ENCODE data around the gene AP4S1.
"Not testable (repeated sequence)": the region's sequence is repeated elsewhere in the genome, so short reads cannot be mapped to it uniquely, and the experiment has no call there.

AP4S1 gene

DNA sequence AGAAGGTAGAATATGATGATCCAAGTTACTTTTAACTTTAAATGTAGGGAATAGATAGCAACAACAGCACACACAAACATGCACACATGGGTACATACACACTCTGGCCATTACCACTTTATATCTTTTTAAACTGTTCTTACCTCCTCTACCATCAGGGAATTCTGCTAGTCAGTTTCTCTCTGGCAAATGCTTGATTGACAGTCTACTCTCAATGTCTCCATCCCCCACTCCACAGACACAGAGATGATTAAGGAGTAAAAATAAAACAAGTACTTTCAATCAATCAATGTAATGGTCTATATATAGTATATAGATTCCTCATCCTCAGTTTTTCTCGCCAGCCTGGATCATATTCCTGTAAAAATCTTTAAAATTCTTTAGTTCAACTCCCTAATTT, 16.9 kb downstream of the AP4S1 start:
- in situ Hi-C loops (cut with HindIII; ENCODE audit: low sequenced_read_pairs): no loop called here

DNA sequence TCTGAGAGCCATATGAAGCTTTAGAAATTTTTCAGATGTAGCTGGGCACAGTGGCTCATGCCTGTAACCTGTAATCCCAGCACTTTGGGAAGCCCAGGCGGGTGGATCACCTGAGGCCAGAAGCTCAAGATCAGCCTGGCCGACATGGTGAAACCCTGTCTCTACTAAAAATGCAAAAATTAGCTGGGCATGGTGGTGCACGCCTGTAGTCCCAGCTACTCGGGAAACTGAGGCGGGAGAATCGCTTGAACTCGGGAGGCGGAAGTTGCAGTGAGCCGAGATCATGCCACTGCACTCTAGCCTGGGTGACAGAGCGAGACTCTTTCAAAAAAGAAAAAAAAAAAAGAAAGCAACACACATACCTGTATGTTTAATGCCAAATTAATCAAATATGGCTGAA, 17.4 kb downstream of the AP4S1 start:
- in situ Hi-C loops (cut with HindIII; ENCODE audit: low sequenced_read_pairs): not testable (repeated sequence)

DNA sequence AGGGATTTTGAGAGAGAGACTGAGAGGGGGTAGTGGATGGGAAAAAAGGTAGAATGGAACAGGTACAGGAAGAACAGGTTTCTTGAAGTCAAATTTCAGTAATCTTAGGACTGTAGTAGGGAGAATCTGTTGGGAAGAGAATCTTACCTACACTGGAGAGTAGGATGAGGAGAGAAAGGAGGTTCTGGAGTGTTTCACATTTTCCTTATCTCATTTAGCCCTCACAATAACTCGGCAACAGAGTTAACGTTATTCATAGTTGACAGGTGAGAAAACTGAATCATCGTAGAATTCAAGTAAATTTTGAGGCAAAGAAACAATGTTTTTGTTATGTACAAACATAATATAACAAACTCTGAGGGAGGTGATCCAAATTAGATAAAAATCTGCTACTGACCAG, 17.9 kb downstream of the AP4S1 start:
- in situ Hi-C loops (cut with HindIII; ENCODE audit: low sequenced_read_pairs): no loop called here

DNA sequence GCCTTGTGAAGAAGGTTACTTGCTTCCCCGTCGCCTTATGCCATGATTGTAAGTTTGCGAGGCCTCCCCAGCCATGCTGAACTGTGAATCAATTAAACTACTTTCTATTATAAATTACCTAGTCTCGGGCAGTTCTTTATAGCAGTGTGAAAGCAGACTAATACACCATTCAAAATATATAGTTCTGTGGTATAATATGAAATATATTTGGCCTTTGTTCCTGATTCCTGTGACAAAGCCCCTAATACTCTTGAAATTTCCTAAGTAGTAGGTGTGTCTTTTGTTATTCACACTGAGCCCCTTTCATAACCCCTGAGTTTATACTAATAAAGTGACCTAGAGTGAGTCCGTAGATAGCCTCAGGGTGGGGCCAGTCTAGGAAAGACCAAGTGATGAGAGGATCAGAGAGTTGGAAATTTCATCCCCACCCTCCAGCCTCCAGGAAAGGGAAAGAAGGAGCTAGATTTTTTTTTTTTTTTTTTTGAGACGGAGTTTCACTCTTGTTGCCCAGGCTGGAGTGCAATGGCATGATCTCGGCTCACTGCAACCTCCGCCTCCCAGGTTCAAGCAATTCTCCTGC, 20.1 kb downstream of the AP4S1 start:
- in situ Hi-C loops (cut with HindIII; ENCODE audit: low sequenced_read_pairs): no loop called here

DNA sequence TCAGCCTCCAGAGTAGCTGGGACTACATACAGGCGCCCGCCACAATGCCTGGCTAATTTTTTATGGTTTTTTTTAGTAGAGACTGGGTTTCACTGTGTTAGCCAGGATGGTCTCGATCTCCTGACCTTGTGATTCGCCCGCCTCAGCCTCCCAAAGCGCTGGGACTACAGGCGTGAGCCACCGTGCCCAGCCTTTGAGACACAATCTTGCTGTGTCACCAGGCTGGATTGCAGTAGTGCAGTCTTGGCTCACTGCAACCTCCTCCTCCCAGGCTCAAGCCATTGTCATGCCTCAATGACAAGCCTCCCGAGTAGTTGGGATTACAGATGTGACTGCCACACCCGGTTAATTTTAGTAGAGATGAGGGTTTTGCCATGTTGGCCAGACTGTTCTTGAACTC, 22.1 kb downstream of the AP4S1 start:
- in situ Hi-C loops (cut with HindIII; ENCODE audit: low sequenced_read_pairs): no loop called here

DNA sequence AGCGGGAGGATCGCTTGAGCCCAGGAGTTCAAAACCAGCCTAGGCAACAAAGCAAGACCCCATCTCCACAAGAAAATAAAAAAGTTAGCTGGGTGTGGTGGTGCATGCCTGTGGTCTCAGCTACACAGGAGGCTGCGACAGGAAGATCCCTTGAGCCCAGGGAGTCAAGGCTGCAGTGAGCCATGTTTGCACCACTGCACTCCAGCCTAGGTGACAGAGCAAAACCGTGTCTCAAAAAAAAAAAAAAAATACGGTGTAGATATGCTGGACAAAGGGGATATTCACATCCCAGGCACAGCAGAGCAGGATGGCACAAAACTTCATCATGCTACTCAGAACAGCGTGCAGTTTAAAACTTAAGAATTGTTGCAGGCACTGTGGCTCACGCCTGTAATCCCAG, 25.6 kb downstream of the AP4S1 start:
- in situ Hi-C loops (cut with HindIII; ENCODE audit: low sequenced_read_pairs): no loop called here

DNA sequence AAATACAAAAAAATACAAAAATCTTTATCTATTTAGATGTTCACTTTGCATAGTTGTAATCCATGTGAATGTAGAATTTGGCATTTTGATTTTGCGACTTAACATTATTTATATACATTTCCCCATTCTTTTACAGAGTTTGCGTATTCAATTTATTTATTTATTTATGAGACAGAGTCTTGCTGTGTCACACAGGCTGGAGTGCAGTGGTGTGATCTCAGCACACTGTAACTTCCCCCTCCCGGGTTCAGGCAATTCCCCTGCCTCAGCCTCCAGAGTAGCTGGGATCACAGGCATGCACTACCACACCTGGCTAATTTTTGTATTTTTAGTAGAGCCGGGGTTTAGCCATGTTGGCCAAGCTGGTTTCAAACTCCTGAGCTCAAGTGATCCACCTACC, 26.1 kb downstream of the AP4S1 start:
- in situ Hi-C loops (cut with HindIII; ENCODE audit: low sequenced_read_pairs): no loop called here

DNA sequence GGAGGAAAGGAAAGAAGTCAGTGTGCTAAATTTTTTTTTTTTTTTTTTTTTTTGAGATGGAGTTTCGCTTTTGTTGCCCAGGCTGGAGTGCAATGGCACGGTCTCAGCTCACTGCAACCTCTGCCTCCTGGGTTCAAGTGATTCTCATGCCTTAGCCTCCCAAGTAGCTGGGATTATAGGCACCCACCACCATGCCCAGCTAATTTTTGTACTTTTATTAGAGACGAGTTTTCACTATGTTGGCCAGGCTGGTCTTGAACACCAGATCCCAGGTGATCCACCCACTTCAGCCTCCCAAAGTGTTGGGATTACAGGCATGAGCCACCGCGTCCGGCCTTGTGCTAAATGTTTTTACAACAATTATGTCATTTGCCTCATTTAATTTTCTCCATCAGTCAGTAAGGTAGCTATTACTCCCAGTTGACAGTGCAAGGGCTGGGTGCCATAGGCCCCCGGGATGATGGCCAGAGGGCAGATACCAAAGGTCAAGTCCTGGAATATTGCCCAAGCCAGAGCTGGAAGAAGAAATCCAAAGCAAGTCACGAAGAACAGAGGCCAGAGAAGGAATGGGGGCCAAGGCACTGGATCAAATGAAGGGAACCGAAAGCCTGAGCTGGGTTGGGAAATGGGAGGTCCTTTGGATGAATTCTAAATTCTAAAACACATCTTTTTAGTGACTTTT, 27.6 kb downstream of the AP4S1 start:
- in situ Hi-C loops (cut with HindIII; ENCODE audit: low sequenced_read_pairs): not testable (repeated sequence)

DNA sequence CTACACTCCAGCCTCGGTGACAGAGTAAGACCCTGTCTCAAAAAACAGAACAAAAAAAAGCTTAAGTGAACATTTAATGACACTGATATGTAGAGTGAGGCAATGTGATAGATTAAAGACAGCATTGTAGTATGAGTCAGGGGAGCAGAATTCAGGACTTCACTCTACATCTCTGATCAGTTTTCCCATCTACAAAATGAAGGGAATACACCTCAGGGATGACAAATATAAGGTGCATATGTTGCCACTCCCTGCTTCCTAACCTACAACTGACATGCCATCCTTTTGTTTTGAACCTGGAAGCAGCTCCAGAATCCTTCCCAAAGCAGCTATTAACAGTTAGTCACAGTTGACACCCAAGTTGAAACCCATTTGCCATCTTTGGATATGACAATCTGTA, 31.6 kb downstream of the AP4S1 start:
- in situ Hi-C loops (cut with HindIII; ENCODE audit: low sequenced_read_pairs): no loop called here

DNA sequence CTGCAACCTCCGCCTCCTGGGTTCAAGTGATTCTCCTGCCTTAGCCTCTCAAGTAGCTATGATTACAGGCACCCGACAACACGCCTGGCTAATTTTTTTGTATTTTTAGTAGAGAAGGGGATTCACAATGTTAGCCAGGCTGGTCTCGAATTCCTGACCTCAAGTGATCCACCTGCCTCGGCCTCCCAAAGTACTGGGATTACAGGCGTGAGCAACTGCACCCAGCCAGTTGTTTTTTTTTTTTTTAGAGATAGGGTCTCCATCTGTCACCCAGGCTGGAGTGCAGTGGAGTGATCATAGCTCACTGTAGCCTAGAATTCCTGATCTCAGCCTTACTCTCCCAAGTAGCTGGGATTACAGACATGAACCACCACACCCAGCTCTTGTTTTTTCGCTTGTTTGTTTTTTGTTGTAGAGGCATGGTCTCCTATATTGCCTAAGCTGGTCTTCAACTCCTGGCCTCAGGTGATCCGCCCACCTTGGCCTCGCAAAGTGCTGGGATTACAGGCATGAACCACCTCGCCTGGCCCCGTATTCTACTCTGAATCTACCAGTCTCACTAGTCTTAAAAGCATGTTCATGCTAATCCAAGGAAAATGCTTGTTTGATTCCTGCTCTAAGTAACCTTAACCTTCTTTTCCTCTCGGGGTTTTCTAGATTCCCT, 32.4 kb downstream of the AP4S1 start:
- in situ Hi-C loops (cut with HindIII; ENCODE audit: low sequenced_read_pairs): no loop called here

DNA sequence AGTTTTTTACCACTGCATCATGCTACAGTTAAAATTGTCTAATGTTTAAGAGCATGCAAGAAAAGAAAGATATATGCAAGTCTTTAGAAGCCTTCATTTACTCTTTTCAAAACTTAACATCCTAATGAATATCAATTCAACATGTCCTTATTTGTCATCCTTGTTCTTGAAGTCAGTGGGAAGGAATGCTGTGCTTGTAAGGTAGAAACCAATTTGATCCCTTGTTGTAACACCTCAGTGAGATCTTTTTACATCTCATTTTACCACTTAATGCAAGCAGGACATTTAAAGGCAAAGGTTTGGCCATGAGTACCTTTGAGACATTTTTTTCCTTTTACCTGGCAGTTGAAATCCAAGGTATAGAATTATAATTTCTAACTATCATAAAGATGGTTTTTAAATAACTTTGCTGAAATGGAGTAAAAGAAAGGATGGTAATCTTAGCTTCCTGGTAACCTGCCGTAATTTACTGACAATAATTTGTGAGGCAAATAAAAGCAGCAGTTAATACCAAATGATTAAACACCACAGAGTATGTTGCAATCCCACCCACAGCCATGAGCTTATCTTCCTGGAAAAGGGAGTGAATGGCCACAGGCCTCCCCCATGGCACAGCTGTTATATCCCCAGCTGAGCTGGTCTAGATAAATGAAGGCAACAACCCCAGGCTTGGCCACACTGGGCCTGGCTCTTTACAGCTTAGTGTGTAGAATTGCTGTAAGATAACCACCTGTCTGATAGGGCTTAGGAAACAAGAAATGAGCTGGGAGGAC, 33.9 kb downstream of the AP4S1 start:
- in situ Hi-C loops (cut with HindIII; ENCODE audit: low sequenced_read_pairs): no loop called here

DNA sequence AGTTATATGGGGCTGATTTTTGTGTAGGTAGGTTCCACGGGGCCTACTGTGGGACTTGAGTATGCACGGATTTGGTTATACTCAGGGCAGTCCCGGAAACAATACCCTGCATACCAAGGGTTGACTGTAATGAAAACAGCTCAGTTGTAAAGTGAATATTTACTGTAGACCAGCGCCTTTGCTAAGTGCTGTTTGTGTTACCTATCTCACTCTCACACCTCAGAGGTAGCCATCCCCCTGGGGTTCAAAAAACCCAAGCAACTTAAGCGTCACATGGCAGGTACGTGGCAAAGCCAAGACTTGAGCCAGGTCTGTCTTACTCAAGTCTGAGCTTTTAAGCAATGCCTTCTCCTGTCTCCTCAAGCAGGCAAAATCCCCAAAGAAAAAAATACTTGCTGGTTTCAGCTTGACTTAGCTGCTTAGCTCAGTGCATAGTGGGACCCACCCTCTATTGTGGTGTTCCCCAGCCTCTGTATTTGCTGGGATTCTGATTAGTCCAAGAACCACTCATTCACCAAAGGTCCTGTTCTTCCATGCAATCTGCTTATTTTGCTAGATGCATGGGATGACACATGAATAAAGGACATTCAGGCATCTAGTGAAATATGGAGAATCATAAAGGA, 34.9 kb downstream of the AP4S1 start:
- in situ Hi-C loops (cut with HindIII; ENCODE audit: low sequenced_read_pairs): no loop called here

DNA sequence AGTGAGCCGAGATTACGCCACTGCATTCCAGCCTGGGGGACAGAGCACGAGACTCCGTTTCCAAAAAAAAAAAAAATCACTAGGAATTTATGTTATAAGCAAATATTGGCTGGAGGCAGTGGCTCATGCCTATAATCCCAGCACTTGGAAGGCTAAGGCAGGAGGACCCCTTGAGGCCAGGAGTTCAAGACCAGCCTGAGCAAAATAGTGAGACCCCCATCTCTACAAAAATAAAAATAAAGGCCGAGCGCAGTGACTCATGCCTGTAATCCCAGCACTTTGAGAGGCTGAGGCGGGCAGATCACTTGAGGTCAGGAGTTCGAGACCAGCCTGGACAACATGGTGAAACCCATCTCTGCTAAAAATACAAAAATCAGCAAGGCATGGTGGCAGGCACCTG, 37.5 kb downstream of the AP4S1 start:
- in situ Hi-C loops (cut with HindIII; ENCODE audit: low sequenced_read_pairs): not testable (repeated sequence)

DNA sequence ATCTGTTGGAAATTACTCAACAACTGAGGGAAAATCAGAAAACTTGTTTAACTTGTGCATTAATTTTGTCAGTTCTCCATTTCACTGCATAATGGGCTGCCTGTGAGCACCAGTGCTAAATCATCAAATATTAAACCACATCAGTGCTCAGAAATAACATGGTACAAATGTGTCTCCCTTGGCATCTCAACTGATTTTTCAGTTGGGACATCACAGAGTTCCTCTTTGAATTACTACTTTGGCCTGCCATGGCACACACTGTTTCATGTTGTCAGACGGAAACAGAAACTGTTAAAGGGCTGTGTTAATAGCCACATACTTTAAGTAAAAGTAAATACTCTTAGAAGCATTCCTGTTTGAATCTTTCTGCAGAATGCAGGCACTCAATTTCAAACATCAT, 42.8 kb downstream of the AP4S1 start:
- in situ Hi-C loops (cut with HindIII; ENCODE audit: low sequenced_read_pairs): no loop called here

DNA sequence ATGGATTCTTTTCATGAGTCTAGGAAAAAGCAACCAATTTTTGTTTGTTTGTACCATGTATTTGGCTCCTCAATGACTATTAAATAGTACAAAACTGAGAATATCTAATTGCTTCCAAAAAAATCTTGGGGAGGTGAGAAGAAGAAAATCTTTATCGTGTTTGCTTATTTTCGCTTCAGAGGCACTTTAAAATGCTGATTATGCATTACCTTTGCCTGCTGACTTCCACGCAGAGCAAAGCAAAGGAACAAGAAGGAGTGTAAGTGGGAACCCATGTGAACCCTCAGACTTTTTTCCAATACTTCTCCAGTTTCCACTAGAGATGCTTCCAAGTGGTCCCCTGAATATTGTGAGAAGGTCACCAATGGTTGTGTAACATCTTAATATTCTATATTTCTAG, 43.9 kb downstream of the AP4S1 start:
- in situ Hi-C loops (cut with HindIII; ENCODE audit: low sequenced_read_pairs): no loop called here

DNA sequence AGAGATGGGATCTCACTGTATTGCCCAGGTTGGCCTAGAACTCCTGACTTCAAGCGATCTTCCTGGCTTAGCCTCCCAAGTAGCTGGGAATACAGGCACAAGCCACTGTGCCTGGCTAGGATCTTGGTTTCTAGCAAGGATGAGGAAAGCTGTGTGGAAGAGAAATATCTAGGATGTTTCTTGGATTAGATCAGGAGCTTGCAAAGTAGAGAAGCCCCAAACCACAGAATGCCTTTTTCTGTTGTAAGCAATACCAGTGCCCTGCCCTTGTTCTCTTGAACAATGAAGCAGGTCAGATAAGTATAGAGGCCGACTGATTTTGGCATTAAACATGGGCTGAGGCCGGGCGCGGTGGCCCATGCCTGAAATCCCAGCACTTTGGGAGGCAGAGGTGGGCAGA, 45.0 kb downstream of the AP4S1 start:
- in situ Hi-C loops (cut with HindIII; ENCODE audit: low sequenced_read_pairs): no loop called here

DNA sequence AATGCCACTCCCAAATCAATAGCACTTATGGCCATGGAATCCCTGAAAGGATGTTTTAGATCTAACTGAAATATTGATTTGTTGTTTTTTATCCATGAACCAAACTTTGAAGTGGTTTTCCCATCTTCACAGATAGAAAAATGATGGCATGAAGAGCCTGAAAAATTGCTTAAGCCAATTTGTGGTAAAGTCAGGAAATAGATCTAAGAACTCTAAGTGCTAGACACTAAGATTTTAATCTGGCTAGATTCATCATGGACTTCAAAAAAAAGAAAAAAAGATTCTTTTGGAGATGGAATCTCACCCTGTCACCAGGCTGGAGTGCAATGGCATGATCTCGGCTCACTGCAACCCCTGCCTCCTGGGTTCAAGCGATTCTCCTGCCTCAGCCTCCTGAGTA, 45.7 kb downstream of the AP4S1 start:
- in situ Hi-C loops (cut with HindIII; ENCODE audit: low sequenced_read_pairs): no loop called here

DNA sequence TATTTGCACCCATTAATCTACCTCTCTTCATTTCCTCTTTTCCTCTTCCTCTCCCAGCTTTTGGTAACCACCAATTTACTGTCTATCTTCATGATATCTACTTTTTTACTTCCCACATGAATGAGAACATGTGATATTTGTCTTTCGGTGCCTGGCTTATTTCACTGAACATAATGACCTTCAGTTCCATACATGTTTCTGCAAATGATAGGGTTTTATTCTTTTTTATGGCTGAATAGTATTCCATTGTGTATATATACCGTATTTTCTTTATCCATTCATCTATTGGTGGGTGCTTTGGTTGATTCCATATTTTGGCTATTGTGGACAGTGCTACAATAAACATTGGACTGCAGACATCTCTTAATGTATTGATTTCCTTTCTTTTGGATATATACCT, 49.7 kb downstream of the AP4S1 start:
- in situ Hi-C loops (cut with HindIII; ENCODE audit: low sequenced_read_pairs): no loop called here

DNA sequence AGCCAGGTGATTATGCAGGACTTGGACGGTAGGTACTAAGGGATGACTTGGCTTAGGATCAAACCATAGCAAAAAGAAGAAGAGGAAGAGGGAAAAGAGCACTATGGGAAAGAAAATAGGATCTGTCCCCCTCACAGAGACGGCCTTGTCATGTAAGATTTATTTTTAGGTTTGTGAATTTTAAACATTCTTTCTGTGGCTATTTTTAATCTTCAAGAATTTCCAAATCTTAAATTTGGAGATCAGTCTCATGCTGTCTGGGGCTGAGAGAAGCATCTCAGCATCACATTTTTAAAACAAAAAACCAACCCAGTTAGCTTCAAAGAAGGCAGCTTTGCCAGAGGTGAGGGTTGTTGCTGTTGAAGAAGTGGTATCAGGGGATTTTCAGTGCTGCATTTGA, 53.3 kb downstream of the AP4S1 start:
- in situ Hi-C loops (cut with HindIII; ENCODE audit: low sequenced_read_pairs): no loop called here

DNA sequence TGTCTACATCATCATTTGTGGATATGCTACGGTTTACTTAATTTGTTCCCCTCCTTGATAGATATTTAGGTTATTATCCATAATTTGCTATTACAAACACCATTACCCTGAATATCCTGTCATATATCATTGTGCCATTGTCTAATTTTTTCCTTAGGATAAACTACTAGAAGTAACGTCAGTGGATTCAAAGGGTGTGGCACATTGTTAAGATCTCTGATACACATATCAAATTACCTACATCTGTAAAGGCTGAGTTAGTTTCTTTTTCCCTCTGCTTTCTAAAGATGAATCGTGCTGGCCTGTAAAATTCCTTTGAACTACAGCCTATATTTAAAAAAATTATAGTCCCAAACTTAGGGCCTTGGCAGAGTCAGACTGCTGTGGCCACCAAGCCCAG, 54.6 kb downstream of the AP4S1 start:
- in situ Hi-C loops (cut with HindIII; ENCODE audit: low sequenced_read_pairs): no loop called here

DNA sequence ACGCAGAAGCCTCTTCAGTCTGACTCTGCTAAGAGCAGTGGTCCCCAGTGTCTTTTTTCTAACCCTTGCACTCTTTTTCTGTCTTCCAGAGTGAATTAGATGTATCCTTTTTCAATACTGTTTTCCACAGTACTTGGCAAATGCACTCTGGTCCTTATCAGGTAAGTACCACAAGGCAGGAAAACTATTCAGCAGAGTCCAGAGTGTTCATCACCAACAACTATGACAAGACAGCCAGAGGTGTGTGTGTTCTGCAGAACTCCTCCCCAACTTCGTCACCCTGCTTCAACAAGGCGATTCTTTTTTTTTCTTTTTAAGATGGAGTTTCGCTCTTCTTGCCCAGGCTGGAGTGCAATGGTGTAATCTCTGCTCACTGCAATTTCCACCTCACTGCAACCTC, 55.0 kb downstream of the AP4S1 start:
- in situ Hi-C loops (cut with HindIII; ENCODE audit: low sequenced_read_pairs): no loop called here
